SH-SY5Y (cell line): Measurements from ENCODE around the gene SMCO1.

Source experiments
- GATA2 ChIP-seq: IDR thresholded peaks from 2 replicates; pipeline ENCODE4 v1.6.1; 2011; ENCODE audit warnings: mild to moderate bottlenecking, low read depth, low read length
- GATA3 ChIP-seq: IDR thresholded peaks from 2 replicates; pipeline ENCODE4 v1.6.1; 2011; ENCODE audit warnings: low read depth, mild to moderate bottlenecking, low read length, moderate library complexity

SMCO1 gene

DNA sequence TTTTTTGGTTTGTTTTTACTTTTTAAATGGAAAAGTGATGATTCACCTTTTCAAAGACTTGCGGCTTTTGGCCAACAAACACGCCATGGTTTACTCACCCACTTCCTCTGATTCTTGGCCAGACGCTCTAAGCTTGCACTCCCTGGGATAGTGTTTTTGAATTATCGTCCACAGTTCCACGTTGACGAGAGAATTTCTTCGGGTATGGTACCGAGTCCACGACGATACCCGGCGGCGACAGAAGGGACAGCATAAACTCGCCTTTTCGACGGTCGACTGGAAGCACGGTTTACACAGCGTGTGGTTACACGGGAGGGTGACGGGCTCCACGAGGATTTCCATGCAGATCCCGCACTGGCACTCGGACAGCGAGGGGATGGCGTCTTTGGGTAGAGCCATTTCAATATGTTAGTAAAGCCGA lies 12.4 kb downstream of the SMCO1 start:
- TF ChIP-seq GATA3: no peak
- TF ChIP-seq GATA2: no peak

DNA sequence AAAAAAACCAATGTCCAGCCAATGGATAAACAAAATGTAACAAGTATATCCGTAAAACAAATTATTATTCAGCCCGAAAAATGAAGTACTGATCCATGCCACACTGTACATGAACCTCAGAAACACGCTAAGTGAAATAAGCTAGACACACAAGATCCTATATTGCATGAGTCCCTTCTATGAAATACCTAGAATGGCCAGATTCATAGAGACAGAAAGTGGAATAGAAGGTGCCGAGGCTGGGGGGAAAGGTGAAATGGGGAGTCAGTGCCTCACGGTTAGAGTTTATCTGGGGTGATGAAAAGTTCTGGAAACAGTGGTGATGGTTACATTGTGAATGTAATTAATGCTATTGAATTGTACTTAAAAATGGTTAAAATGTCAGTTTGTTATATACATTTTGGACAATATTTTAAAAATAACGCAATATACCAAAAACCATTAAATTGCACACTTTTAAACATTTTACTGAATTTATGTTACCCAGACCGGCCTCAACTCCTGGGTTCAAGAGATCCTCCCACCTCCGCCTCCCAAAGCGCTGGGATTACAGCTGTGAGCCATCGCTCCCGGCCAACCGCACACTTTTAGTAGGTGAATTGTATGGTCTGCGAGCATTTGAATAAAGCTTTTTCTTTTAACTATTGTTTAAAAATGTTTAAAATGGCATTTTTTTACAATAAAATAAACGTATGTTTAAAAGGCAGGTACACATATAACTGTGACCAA lies 13.7 kb downstream of the SMCO1 start:
- no peak for TF ChIP-seq GATA3
- no peak for TF ChIP-seq GATA2

- TF ChIP-seq GATA2 (no peak), GATA3 (no peak)
These were observed 15.2 kb downstream of the SMCO1 start for GRCh38 chr3:196499807-196500524.

DNA sequence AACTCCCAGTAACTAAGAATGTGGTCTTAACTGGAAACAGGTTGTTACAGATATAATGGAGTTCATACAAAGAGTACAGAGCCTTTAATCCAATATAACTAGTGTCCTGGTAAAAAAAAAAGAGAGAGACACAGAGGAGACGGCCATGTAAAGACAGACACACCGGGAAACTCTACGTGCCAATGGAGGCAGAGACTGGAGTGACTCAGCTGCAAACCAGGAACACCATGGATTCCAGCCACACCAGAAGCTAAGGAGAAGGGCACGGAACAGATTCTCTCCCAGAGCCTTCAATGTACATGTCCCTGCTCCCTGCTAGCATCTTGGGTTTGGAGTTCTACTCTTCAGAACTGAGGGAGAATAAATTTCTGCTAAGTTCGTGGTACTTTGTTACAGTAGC lies 16.1 kb downstream of the SMCO1 start:
- TF ChIP-seq GATA2: no peak

DNA sequence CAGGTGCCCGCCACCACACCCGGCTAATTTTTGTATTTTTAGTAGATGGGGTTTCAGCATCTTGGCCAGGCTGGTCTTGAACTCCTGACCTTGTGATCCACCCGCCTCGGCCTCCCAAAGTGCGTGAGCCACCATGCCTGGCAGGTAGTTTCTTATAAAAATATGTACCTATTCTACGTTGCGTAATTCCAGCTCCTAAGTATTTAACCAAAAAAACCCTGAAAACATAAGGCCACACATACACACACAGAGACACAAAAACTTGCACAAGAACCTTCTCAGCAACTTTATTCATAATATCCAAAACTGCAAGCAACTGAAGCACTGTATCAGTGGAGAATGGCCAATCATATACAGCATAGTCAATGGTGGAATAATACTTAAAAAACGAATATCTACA lies 16.8 kb downstream of the SMCO1 start:
- no peak for TF ChIP-seq GATA3
- no peak for TF ChIP-seq GATA2

GRCh38 chr3:196496183-196496582 lies 19.0 kb downstream of the SMCO1 start:
- no peak for TF ChIP-seq GATA3
- TF ChIP-seq GATA2: no peak

DNA sequence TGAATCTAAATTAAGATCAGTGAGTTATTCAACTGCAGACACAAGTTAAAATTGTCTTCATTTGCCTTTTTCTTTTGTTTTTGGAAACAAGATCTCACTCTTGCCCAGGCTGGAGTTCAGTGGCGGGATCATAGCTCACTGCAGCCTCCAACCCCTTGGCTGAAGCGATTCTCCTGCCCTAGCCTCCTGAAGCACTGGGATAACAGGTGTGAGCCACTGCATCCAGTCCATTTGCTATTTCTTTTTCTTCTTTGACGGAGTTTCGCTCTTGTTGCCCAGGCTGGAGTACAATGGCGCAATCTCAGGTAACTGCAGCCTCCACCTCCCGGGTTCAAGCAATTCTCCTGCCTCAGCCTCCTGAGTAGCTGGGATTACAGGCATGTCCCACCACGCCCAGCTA lies 21.9 kb downstream of the SMCO1 start:
- no peak for TF ChIP-seq GATA3
- TF ChIP-seq GATA2: no peak

DNA sequence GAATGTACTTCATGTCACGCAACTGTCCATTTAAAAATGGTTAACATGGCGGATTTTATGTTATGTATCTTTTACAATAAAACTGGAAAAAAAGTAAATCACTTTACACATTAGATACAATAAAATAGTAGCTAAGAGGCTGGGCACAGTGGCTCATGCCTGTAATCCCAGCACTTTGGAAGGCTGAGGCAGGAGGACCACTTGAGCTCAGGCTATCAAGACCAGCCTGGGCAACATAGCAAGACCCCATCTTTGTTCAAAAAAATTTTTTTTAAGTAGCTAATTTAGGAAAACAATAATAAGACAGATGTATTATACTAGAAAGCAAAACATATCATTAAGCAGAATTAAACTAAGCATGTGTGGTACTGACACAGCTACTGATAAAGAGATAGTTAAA lies 23.1 kb downstream of the SMCO1 start:
- no peak for TF ChIP-seq GATA2
- TF ChIP-seq GATA3: no peak

GRCh38 chr3:196489747-196490146 lies 25.4 kb downstream of the SMCO1 start:
- TF ChIP-seq GATA2 (no peak), GATA3 (no peak)

DNA sequence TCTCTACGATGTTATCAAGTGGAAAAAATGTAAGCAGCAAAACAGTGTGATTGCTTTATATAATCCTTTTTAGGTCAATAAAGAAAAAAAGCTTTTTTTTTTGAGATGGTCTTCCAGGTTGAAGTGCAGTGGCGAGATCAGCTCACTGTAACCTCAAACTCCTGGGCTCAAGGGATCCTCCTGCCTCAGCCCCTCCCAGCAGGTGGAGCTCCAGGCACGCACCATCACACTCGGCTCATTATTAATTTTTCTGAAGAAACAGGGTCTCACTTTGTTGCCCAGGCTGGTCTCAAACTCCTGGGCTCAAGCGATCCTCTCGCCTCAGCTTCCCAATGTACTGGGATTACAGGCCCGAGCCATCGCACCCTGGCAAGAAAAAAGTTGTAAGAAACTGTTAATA lies 28.9 kb downstream of the SMCO1 start:
- TF ChIP-seq GATA2 (no peak), GATA3 (no peak)

GRCh38 chr3:196477678-196478077 lies 37.5 kb downstream of the SMCO1 start:
- TF ChIP-seq GATA3: no peak
- no peak for TF ChIP-seq GATA2

GRCh38 chr3:196472286-196472685 lies 42.9 kb downstream of the SMCO1 start:
- TF ChIP-seq GATA3 (no peak), GATA2 (no peak)

- TF ChIP-seq GATA3: no peak
- TF ChIP-seq GATA2: no peak
These were observed 43.6 kb downstream of the SMCO1 start for GRCh38 chr3:196471551-196471950.

DNA sequence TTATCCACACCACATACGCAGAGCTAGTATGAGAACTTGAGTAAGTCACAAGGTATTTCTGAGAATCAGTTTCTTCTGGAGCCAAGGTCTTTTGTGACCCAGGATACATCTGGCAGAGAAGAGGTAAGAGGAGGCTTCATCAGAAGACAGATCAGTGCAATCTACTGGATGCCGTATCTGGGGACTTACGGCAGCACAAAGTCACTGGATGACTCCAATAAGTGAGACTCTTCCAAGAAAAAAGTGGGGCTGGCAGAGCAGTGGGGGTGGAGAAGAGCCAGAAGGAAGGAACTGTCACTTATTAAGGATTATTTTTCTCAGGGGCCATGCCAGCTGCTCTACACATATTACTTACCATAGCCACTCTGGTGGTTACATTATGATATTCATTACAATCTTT lies 51.3 kb downstream of the SMCO1 start:
- no peak for TF ChIP-seq GATA2

DNA sequence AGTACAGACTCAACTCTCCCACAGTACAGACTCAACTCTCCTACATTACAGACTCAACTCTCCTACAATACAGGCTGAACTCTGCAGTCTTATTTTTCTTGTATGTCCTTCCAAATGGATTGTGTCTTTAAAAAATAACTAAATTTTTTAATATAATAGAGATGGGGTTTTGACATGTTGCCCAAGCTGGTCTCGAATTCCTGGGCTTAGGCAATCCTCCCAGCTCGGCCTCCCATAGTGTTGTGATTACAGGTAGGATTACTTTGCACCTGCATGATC lies 51.7 kb downstream of the SMCO1 start:
- no peak for TF ChIP-seq GATA3
- TF ChIP-seq GATA2: no peak

- TF ChIP-seq GATA2: no peak
- TF ChIP-seq GATA3: no peak
These were observed 57.1 kb downstream of the SMCO1 start for GRCh38 chr3:196458063-196458462.
